Measurements from ENCODE around the gene IQCH. TPM values are rescaled to one million over a fixed set of nuclear protein-coding genes. Genes with fewer than 3 reads are reported as not detected.
"Not testable (repeated sequence)": the region's sequence is repeated elsewhere in the genome, so short reads cannot be mapped to it uniquely, and the experiment has no call there.

The IQCH gene
- total RNA-seq, 4 donors from 2014 or later, result 0.40 to 5.2 (median 1.9) TPM

- intact Hi-C loops (cut with DNase I; ENCODE audit: low total_unique reads), result no loop called here
- no peaks in the 10 kb centered on the region for H3K27me3 ChIP-seq
- 63 to 96% methylated on average over 4 of the region's 4 CpGs for WGBS, 2 donors (ENCODE audit: low coverage in 1 of 2)
- no peak for DNase-seq
- peaks cover 4 to 32% (median 13%) of the 10 kb centered on the region in 4 donors for H3K4me1 ChIP-seq
- H3K27ac ChIP-seq, result no peak overlapping the region
- TF ChIP-seq POLR2A (IDR thresholded peaks at IDR 0.05) (no peak), CTCF (IDR thresholded peaks at IDR 0.05) (no peak), EP300 (IDR thresholded peaks at IDR 0.05; ENCODE audit: low read depth) (no peak), POLR2AphosphoS5 (IDR thresholded peaks at IDR 0.05) (no peak)
- no peaks in the 10 kb centered on the region for H3K36me3 ChIP-seq
- H3K4me3 ChIP-seq, result no peak overlapping the region
- in situ Hi-C loops (cut with MboI; ENCODE audit: low pct_ligation_motif_present in 1 of 4, low pct_unique_long_range_greater_than_20kb in 1 of 4, low sequenced_read_pairs in 3 of 4), result no loop called here
- H3K9me3 ChIP-seq, result no peaks in the 10 kb centered on the region
Measured at GRCh38 chr15:67241132-67241855, 13.3 kb upstream of the IQCH start.

GRCh38 chr15:67242708-67243111 lies 11.9 kb upstream of the IQCH start:
- Histone ChIP-seq H3K27me3 (no peaks in the 10 kb centered on the region), H3K36me3 (no peaks in the 10 kb centered on the region), H3K9me3 (no peaks in the 10 kb centered on the region), H3K4me3 (no peak overlapping the region), H3K27ac (no peak overlapping the region), H3K4me1 (peaks cover 4 to 32% (median 13%) of the 10 kb centered on the region in 4 donors)
- no peak for TF ChIP-seq EP300 (IDR thresholded peaks at IDR 0.05; ENCODE audit: low read depth)
- TF ChIP-seq POLR2A (IDR thresholded peaks at IDR 0.05), result no peak
- no peak for TF ChIP-seq POLR2AphosphoS5 (IDR thresholded peaks at IDR 0.05)
- TF ChIP-seq CTCF (IDR thresholded peaks at IDR 0.05), result no peak
- in situ Hi-C loops (cut with MboI; ENCODE audit: low pct_ligation_motif_present in 1 of 4, low pct_unique_long_range_greater_than_20kb in 1 of 4, low sequenced_read_pairs in 3 of 4) (no loop called here), intact Hi-C loops (cut with DNase I; ENCODE audit: low total_unique reads) (no loop called here)
- WGBS, 2 donors (ENCODE audit: low coverage in 1 of 2), result 42 to 89% methylated on average over 1 to 3 of the region's 3 CpGs
- DNase-seq, result no peak

- Histone ChIP-seq H3K4me1 (peaks cover 4 to 29% (median 10%) of the 10 kb centered on the region in 4 donors), H3K4me3 (no peak overlapping the region), H3K27me3 (no peaks in the 10 kb centered on the region), H3K9me3 (no peaks in the 10 kb centered on the region), H3K36me3 (no peaks in the 10 kb centered on the region), H3K27ac (no peak overlapping the region)
- in situ Hi-C loops (cut with MboI; ENCODE audit: low pct_ligation_motif_present in 1 of 4, low pct_unique_long_range_greater_than_20kb in 1 of 4, low sequenced_read_pairs in 3 of 4) (no loop called here), intact Hi-C loops (cut with DNase I; ENCODE audit: low total_unique reads) (no loop called here)
- DNase-seq, result no peak
- TF ChIP-seq EP300 (IDR thresholded peaks at IDR 0.05; ENCODE audit: low read depth), result no peak
- no peak for TF ChIP-seq POLR2A (IDR thresholded peaks at IDR 0.05)
- no peak for TF ChIP-seq POLR2AphosphoS5 (IDR thresholded peaks at IDR 0.05)
- TF ChIP-seq CTCF (IDR thresholded peaks at IDR 0.05), result no peak
- 89 to 91% methylated on average over 3 of the region's 3 CpGs for WGBS, 2 donors (ENCODE audit: low coverage in 1 of 2)
Measured at GRCh38 chr15:67244971-67245478, 9.6 kb upstream of the IQCH start.

- H3K4me1 ChIP-seq, result peaks cover 0 to 15% (median 4%) of the 10 kb centered on the region in 4 donors
- WGBS, 2 donors (ENCODE audit: low coverage in 1 of 2), result 95 to 100% methylated on average over 1 to 5 of the region's 5 CpGs
- in situ Hi-C loops (cut with MboI; ENCODE audit: low pct_ligation_motif_present in 1 of 4, low pct_unique_long_range_greater_than_20kb in 1 of 4, low sequenced_read_pairs in 3 of 4); H3K4me3 ChIP-seq; H3K9me3 ChIP-seq; H3K27me3 ChIP-seq; H3K36me3 ChIP-seq; intact Hi-C loops (cut with DNase I; ENCODE audit: low total_unique reads); H3K27ac ChIP-seq; DNase-seq: not testable (repeated sequence)
Measured at GRCh38 chr15:67246606-67247005, 8.0 kb upstream of the IQCH start.

Data from transverse colon (tissue), 4 donors.